Stomach (tissue), 9 donors: ENCODE results near the gene ABCB9. TPM values are rescaled to one million over a fixed set of nuclear protein-coding genes. Genes with fewer than 3 reads are reported as not detected.
A peak's percentile ranks its signal among the peaks of the same experiment; 100 is the strongest.

Experiments
- DNase-seq, 2 donors: peaks; one replicate each; pipeline versions ENCODE4 v3.0.0 to v3.0.0-alpha.2; 2013 to 2019
- H3K27ac ChIP-seq, 5 donors: fragments of 200-600 bp in 4 of 5; sonication (generic) in 4 of 5; one replicate each; pipeline ENCODE4 v1.5.1; 2013 to 2019; ENCODE audit warnings: mild to moderate bottlenecking in 1 of 5, moderate library complexity in 1 of 5
- H3K27me3 ChIP-seq, 3 donors: fragments of 200-600 bp; sonication (generic); one replicate each; pipeline ENCODE4 v1.5.1; 2017 to 2019; ENCODE audit warnings: mixed run types in 1 of 3
- H3K36me3 ChIP-seq, 4 donors: fragments of 200-600 bp; sonication (generic); 1 replicate in 3 of 4; 2 replicates in 1 of 4; pipeline ENCODE4 v1.5.1; 2016 to 2019
- H3K4me1 ChIP-seq, 4 donors: fragments of 200-600 bp; sonication (generic); one replicate each; pipeline ENCODE4 v1.5.1; 2016 to 2019
- H3K4me3 ChIP-seq, 4 donors: fragments of 200-600 bp; sonication (generic) in 3 of 4; one replicate each; pipeline ENCODE4 v1.5.1; 2016 to 2019; ENCODE audit warnings: mild to moderate bottlenecking in 1 of 4
- H3K9me3 ChIP-seq, 4 donors: fragments of 200-600 bp; sonication (generic); one replicate each; pipeline ENCODE4 v1.5.1; 2016 to 2019
- CTCF ChIP-seq, 7 experiments: fragments of 450-650 bp in 4 of 7; fragments of 200-600 bp in 3 of 7; sonication (generic) in 3 of 7; IDR thresholded peaks; one replicate each; pipeline ENCODE4 v1.5.1; 2016 to 2019; ENCODE audit warnings: antibody characterized with exemption in 7 of 7, control low read depth in 2 of 7, mild to moderate bottlenecking in 1 of 7
- EP300 ChIP-seq: sonication (generic); formaldehyde crosslinking; IDR thresholded peaks from one replicate; pipeline ENCODE4 v1.6.1; 2017; ENCODE audit warnings: antibody characterized with exemption
- POLR2A ChIP-seq, 4 donors: fragments of 450-650 bp; IDR thresholded peaks; one replicate each; pipeline ENCODE4 v1.6.1; 2016; ENCODE audit warnings: antibody characterized with exemption in 4 of 4, control low read depth in 2 of 4, mild to moderate bottlenecking in 1 of 4, moderate library complexity in 1 of 4
- POLR2AphosphoS5 ChIP-seq, 3 donors: sonication (generic); formaldehyde crosslinking; IDR thresholded peaks; one replicate each; pipeline ENCODE4 v1.6.1; 2016; ENCODE audit warnings: antibody characterized with exemption in 3 of 3
- WGBS, 5 donors: extraction: QIAGEN DNeasy Blood & Tissue Kit in 3 of 5; methylation state at CpG; one replicate each; pipeline versions ENCODE4 v1.1.5 to v1.1.7; 2013 to 2018; 5-methylcytosine and 5-hydroxymethylcytosine counted together
- intact Hi-C: fragments of 100-400 bp; cut with DNase I; formaldehyde crosslinking; loops from one replicate; pipeline ENCODE4 v1.15.1; 2023; ENCODE audit warnings: low total_unique reads
- polyA plus RNA-seq, 3 donors: library from polyadenylated mRNA; stranded (reverse); fragments of 200-250 nt; gene quantifications; one replicate each; pipeline ENCODE4 v1.2.3, GENCODE V29; 2013
- total RNA-seq, 5 donors: library from RNA; depleted of rRNA; stranded (reverse); fragments of >200 nt; gene quantifications; one replicate each; pipeline versions ENCODE4 v1.1.0 to v1.2.3, GENCODE V29; 2014 to 2016
- donor health status: healthy with polysubstance abuse.
- donor health status: Bipolar disorder and iron deficiency.
- donor health status: healthy.

The ABCB9 gene
- total and polyA plus RNA-seq, 8 donors, result 1.2 to 29.5 (median 2.2) TPM; not detected in 1

DNA sequence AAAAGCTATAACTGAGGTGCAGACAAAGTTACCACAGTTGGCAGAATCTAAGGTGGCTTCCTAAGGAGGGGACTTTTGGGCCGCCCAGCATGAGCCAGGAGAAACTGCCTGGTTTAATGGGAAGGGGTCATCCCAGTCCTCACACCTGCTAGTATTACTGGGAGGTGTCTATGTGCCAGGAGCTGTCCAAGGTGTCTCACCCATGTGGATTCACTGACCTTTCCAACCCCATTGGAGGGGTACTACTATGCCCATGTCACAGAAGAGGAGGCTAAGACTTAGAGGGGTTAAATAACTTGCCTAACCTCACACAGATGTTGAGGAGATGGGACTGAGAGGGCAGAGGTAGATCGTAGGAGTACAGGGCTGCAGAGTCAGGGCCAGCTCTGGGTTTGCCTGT lies 10.2 kb downstream of the ABCB9 start:
- Histone ChIP-seq H3K9me3 (no peaks in the 10 kb centered on the region), H3K4me3 (no peak overlapping the region), H3K36me3 (peaks cover 5 to 35% (median 13%) of the 10 kb centered on the region in 4 donors), H3K4me1 (peaks cover 0 to 15% (median 5%) of the 10 kb centered on the region in 4 donors), H3K27me3 (no peaks in the 10 kb centered on the region), H3K27ac (no peak overlapping the region)
- TF ChIP-seq POLR2A (IDR thresholded peaks at IDR 0.05), result no peak
- TF ChIP-seq CTCF (IDR thresholded peaks at IDR 0.05), result no peak
- TF ChIP-seq POLR2AphosphoS5 (IDR thresholded peaks at IDR 0.05), result no peak
- no peak for TF ChIP-seq EP300
- whole genome bisulfite sequencing, 5 donors, result 71 to 92% (median 82%) methylated on average over 2 of the region's 2 CpGs
- DNase-seq, result no peak
- intact Hi-C loops, result no loop called here

GRCh38 chr12:122955156-122955555 lies 11.1 kb downstream of the ABCB9 start:
- no peak for DNase-seq
- WGBS, 5 donors, result 54 to 77% (median 66%) methylated on average over 4 to 8 of the region's 8 CpGs
- intact Hi-C loops, result no loop called here
- TF ChIP-seq CTCF (IDR thresholded peaks at IDR 0.05) (no peak), POLR2A (IDR thresholded peaks at IDR 0.05) (no peak), POLR2AphosphoS5 (IDR thresholded peaks at IDR 0.05) (no peak), EP300 (no peak)
- no peak overlapping the region for H3K4me3 ChIP-seq
- peaks cover 5 to 35% (median 13%) of the 10 kb centered on the region in 4 donors for H3K36me3 ChIP-seq
- peaks cover 0 to 23% (median 5%) of the 10 kb centered on the region in 4 donors for H3K4me1 ChIP-seq
- H3K9me3 ChIP-seq, result no peaks in the 10 kb centered on the region
- H3K27me3 ChIP-seq, result no peaks in the 10 kb centered on the region
- H3K27ac ChIP-seq, result no peak overlapping the region

DNA sequence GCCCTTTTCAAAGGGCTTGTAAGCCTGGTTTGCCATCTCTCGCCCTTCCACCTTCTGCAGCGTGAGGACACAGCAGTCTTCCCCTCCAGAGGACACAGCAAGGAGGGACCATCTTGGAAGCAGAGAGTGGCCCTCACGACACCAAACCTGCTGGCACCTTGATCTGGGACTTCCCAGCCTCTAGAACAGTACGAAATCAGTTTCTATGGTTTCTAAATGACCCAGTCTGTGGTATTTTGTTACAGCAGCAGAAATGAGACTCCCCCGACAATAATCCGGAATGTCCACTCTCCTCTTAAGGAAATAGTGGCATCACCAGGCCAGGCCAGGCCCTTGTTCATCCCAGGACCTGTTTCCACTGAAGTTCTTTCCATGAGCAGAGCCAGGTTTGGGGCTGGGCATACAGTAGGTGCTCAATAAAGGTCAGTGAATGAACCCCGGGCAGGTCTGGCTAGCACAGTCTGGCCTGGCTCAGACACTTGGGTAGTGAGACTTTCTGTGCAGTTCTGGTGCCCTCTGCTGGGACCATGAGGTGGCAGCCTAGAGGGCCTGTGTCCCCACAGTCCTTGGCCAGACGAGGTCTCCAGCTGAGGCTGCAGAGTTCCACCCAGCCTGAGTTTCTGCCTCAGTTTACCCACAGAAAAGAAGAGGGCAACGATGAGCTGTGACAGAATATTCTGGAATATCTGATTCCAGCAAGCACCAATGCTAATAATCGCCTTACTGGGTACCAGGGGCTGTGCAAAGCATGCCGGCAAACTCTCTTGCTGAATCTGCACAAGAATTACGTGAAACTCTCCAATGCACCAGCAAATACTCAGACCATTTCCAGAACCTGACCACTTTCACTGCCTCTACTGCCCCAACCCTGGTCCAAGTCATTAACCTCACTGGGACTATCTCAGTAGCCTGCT lies 14.0 kb downstream of the ABCB9 start:
- Histone ChIP-seq H3K27me3 (no peaks in the 10 kb centered on the region), H3K36me3 (peaks cover 0 to 12% (median 0%) of the 10 kb centered on the region in 4 donors), H3K27ac (peak overlapping the region; percentile 1 to 63 (median 31)), H3K9me3 (no peaks in the 10 kb centered on the region), H3K4me1 (peaks cover 10 to 41% (median 15%) of the 10 kb centered on the region in 4 donors), H3K4me3 (no peak overlapping the region)
- TF ChIP-seq EP300 (no peak), POLR2A (IDR thresholded peaks at IDR 0.05) (no peak), CTCF (IDR thresholded peaks at IDR 0.05) (peak in 5 of 7 experiments; percentile 69 to 87 (median 77)), POLR2AphosphoS5 (IDR thresholded peaks at IDR 0.05) (peak in 1 of 3 donors; percentile 72)
- 62 to 68% (median 67%) methylated on average over 11 to 12 of the region's 12 CpGs for WGBS, 5 donors
- DNase-seq, result peak; percentile 84 to 91
- intact Hi-C loops, result loop anchor here (5.0 kb wide), 1 partner anchor 95 kb away; no protein-coding TSS in a partner anchor

- Histone ChIP-seq H3K9me3 (no peaks in the 10 kb centered on the region), H3K4me3 (no peak overlapping the region), H3K27ac (peak overlapping the region; percentile 4 to 63 (median 45)), H3K27me3 (no peaks in the 10 kb centered on the region), H3K36me3 (peaks cover 0 to 4% (median 0%) of the 10 kb centered on the region in 4 donors), H3K4me1 (peaks cover 18 to 49% (median 22%) of the 10 kb centered on the region in 4 donors)
- intact Hi-C loops, result loop anchor here (5.0 kb wide), 1 partner anchor 94 kb away; no protein-coding TSS in a partner anchor
- TF ChIP-seq POLR2A (IDR thresholded peaks at IDR 0.05), result no peak
- TF ChIP-seq POLR2AphosphoS5 (IDR thresholded peaks at IDR 0.05), result peak in 1 of 3 donors; percentile 80
- 42 to 69% (median 57%) methylated on average over 9 of the region's 9 CpGs for WGBS, 5 donors
- peak; percentile 51 to 73 for DNase-seq
These were observed 14.9 kb downstream of the ABCB9 start for GRCh38 chr12:122951406-122951805.
